Measurements from ENCODE around the gene CDA. TPM values are rescaled to one million over a fixed set of nuclear protein-coding genes. Genes with fewer than 3 reads are reported as not detected.

Gene CDA
- total RNA-seq, 1 donor from 2014 or later: not detected

DNA sequence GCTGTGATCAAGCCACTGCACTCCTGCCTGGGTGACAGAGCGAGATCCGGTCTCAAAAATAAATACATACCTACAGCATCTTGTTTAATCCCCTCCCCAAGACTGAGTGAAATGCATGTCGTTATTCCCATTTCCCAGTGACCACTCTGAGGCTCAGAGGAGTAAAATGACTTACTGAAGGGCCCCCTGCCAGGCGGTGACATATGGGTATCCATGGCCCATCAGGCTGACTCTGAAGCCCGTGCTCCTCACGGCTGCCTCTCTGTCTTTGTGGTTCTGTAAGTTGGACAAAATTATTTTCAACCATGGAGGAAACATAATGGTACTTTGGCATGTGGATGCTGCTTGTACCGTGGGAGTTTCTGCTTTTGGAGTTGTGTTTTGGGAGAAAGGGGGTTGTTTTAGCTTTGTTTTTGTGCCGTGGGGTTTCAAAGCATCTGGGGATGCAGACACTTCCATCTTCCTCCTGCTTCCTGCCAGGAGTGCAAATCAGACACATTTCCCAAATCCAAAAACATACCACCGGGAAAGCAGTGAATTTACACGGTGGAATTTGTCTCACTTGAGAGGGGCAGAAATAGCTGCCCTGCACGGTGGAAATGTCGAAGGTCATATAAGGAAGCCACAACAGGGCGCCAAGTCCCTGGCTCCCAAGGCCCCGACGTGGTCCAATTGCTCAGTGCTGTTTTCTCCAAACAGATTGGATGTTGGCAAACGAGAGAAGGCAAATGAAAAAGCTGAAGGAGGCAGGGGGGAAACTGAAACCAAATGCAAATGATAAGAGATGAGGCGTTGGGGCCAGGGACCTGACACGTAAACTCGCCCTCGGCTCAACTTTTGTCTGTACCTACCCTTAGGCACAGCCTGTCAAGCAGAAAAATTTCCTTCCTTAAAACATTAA, 27.3 kb downstream of the CDA start:
- intact Hi-C loops (cut with micrococcal nuclease): no loop called here

- intact Hi-C loops (cut with micrococcal nuclease): no loop called here
Measured at GRCh38 chr1:20616847-20617487, 28.1 kb downstream of the CDA start.

DNA sequence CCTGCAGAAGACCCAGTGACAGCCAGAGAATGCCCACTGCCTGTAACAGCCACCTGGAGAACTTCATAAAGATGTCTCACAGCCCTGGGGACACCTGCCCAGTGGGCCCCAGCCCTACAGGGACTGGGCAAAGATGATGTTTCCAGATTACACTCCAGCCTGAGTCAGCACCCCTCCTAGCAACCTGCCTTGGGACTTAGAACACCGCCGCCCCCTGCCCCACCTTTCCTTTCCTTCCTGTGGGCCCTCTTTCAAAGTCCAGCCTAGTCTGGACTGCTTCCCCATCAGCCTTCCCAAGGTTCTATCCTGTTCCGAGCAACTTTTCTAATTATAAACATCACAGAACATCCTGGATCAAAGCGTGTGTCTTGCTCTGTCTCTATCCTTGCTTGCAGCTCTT, 29.7 kb downstream of the CDA start:
- intact Hi-C loops (cut with micrococcal nuclease): no loop called here

GRCh38 chr1:20619999-20620398, 31.1 kb downstream of the CDA start:
- intact Hi-C loops (cut with micrococcal nuclease): no loop called here

GRCh38 chr1:20621012-20621411, 32.1 kb downstream of the CDA start:
- intact Hi-C loops (cut with micrococcal nuclease): no loop called here

- intact Hi-C loops (cut with micrococcal nuclease): no loop called here
Measured at GRCh38 chr1:20624709-20625108, 35.8 kb downstream of the CDA start.

DNA sequence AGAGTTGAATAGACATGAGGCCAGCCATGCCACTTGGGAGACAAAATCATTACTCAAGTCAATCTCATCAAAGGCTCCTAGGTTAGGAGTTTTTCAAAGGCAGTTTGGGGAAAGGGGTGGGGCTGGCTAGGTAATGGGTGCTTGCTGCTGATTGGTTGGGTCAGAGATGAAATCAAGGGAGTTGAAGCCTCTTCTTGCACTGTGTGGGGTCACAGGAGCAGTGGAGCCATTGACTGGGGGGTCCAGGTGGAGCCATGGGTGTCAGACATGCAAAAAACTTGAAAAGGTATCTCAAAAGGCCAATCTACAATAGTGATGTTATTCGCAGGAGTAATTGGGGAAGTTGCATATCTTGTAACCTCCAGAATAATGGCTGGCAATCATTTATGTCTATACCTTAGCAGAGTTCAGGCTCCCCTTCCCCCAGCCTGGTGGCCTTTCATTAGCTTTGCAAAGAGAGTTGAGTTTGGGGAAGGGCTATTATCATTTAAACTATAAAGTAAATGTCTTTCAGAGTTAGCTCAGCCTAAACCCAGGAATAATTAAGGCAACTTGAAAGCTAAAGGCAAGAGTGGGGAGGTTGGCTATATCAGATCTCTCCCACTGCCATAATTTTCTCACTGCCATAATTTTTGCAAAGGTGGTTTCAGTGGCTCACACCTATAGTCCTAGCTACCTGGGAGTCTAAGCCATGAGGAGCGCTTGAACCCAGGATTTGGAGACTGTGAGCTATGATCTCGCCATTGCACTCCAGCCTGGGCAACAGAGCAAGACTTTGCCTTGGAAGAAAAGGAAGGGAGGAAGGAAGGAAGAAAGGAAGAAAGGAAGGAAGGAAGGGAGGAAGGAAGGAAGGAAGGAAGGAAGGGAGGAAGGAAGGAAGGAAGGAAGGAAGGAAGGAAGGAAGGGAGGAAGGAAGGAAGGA, 36.5 kb downstream of the CDA start:
- intact Hi-C loops (cut with micrococcal nuclease): no loop called here

GRCh38 chr1:20626098-20626427, 37.2 kb downstream of the CDA start:
- intact Hi-C loops (cut with micrococcal nuclease): no loop called here

GRCh38 chr1:20626524-20626923, 37.6 kb downstream of the CDA start:
- intact Hi-C loops (cut with micrococcal nuclease): no loop called here

DNA sequence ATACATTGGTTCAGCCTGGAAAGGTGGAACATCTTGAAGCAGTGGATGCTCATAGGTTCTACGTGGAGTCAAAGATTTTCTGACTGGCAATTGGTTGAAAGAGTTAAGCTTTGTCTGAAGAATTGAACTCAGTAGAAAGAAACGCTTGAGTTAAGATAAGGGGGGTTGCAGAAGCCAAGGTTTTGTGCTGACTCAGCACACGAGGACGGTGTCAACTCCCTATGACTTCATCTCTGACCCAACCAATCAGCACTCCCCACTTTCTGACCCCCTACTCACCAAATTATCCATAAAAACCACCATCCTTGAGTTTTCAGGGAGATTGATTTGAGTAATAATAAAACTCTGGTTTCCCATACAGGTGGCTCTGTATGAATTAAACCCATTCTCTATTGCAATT, 41.8 kb downstream of the CDA start:
- intact Hi-C loops (cut with micrococcal nuclease): loop anchor here (5.0 kb wide), 2 partner anchors 123 to 748 kb away; partner anchors contain the start of genes MUL1 and OTUD3

- intact Hi-C loops (cut with micrococcal nuclease): loop anchor here (2.0 to 5.0 kb wide), 3 partner anchors 125 to 750 kb away; partner anchors contain the start of genes HP1BP3, MUL1 and OTUD3
Measured at GRCh38 chr1:20632386-20632785, 43.5 kb downstream of the CDA start.

DNA sequence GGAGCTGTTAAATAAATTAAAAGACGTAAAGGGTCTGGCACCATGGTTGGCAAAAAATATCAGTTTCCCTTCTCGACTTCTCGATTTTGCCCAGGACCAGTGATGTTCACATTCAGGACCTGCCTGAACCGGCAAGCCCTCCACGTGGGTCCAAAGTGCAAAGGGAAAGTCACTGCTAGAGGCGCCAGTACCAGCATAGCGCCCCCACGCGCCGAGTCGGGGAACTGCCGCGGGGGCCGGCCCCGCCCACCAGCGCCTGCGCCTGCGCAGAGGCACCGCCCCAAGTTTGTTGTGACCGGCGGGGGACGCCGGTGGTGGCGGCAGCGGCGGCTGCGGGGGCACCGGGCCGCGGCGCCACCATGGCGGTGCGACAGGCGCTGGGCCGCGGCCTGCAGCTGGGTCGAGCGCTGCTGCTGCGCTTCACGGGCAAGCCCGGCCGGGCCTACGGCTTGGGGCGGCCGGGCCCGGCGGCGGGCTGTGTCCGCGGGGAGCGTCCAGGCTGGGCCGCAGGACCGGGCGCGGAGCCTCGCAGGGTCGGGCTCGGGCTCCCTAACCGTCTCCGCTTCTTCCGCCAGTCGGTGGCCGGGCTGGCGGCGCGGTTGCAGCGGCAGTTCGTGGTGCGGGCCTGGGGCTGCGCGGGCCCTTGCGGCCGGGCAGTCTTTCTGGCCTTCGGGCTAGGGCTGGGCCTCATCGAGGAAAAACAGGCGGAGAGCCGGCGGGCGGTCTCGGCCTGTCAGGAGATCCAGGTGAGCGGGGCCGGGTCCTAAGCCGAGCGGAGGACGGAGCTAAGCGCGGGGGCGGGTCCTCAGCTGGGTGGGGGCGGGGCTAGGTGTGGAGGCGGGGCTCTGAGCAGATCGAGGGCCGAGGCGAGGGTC, 44.5 kb downstream of the CDA start, which contains the start of gene PINK1:
PINK1 (plus strand) TSS at position 269 of the 875 bp plus-strand sequence; CDS start at position 360, 91 bp downstream.
- intact Hi-C loops (cut with micrococcal nuclease): loop anchor here (1.0 to 5.0 kb wide), 5 partner anchors 28 to 751 kb away; partner anchors contain the start of genes DDOST, HP1BP3, MUL1 and OTUD3

DNA sequence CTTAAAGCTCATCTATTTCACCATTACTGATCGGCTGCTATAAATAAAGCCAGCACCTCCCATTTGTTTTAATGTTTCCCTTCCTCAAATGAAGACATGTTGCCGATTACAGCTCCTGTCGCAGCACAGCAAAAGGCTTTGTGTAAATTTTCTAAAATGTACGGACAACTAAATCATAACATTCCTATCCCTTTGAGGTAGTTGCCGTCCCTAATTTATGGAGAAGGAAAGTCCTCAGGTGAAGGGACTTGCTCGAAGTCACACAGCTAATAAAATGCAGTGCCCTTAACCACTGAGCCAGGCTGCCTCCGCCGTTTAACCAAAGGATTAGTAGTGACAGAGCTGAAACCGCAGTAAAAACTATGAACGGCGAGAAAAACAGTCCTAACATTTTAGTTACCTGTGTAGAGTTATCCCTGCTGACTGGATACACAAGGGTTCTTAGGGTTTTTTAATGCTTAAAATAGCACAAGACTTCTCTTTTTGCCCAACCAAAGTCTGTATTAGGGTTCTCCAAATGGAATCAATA, 45.2 kb downstream of the CDA start:
- intact Hi-C loops (cut with micrococcal nuclease): loop anchor here (1.0 to 5.0 kb wide), 3 partner anchors 27 to 752 kb away; partner anchors contain the start of genes DDOST, MUL1 and OTUD3

- intact Hi-C loops (cut with micrococcal nuclease): loop anchor here (1.0 to 5.0 kb wide), 3 partner anchors 27 to 752 kb away; partner anchors contain the start of genes DDOST, MUL1 and OTUD3
Measured at GRCh38 chr1:20634594-20635084, 45.7 kb downstream of the CDA start.

- intact Hi-C loops (cut with micrococcal nuclease): no loop called here
Measured at GRCh38 chr1:20636785-20637347, 48.0 kb downstream of the CDA start.

DNA sequence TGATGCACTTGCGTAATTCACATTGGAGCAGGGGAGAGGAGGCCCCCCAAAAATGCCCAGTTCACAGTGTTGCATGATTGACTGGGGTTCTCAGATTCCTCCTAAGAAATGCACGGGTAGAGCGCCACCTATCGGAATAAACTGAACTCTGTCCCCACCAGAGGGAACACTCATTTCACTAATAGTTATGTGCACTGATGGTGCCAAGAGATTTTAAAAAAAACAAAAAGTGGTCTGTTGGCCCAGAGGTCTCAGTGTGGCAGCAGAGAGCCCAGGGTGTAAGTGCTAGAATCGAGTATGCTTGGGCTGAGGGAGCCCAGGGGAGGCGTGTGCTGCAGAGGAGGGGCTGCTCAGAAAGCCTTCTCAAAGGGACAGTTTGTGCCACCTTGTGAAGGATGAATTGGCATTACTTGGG, 51.3 kb downstream of the CDA start:
- intact Hi-C loops (cut with micrococcal nuclease): loop anchor here (1.0 kb wide), 2 partner anchors 65 to 118 kb away; no protein-coding TSS in a partner anchor

DNA sequence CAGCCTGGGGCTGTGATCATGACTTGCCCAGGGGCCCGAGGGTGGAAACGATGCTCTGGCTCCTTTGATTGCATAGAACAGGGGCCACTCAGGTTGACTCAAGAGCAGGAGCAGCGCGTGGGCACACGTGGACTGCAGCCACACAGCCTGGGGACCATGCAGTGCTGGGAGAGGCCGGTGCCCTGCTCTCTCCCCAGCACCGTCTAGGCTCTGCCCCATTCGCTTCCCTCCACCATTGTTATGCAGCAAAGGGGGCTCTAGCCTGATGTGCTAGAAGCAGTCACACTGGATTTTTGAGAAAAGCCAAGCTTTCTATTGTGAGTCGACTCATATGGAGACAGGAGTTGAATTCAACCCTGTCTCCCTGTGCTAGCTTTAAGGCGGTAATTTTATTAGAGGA, 53.1 kb downstream of the CDA start:
- intact Hi-C loops (cut with micrococcal nuclease): no loop called here

DNA sequence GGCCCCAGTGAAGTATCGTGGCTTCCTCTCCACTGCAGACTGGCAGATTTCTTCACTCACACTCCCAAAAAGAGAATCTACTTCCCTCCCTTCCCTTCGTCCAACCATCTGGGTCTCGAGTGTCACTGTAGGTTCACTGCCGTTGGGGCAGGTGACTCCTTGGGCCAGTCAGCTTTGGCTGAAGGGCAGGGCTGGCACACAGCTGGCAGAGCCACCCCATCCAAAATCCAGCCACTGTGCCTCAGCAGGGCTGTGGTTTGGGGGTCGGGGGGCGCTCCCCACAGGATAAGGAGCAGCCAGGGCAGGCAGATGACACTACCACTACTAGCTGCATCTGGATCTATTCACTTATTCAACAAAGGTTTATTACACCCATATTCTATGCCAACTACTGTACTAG, 54.2 kb downstream of the CDA start:
- intact Hi-C loops (cut with micrococcal nuclease): no loop called here

DNA sequence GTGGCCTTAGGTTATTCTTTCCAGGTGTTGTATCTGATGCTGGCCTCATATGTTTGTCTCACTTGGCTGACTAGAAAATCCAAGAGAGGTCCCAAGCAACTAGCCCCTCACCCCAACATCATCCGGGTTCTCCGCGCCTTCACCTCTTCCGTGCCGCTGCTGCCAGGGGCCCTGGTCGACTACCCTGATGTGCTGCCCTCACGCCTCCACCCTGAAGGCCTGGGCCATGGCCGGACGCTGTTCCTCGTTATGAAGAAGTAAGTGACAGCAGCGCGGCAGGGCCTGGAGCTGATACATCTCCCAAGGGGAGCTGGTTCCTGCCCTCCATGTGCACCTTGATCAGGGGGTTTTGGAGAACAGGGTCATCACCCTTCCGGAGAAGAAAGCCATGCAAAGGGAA, 55.5 kb downstream of the CDA start:
- intact Hi-C loops (cut with micrococcal nuclease): no loop called here

All from T-helper 1 cell treated with Interleukin-12 subunit alpha and Interleukin-12 subunit beta and Interleukin-4 antibody, amounts not matched to agents 30 ng/mL and 1 ng/mL, for 36 hours (primary cell).